ENCODE measurements around the gene GCNT1.

DNA sequence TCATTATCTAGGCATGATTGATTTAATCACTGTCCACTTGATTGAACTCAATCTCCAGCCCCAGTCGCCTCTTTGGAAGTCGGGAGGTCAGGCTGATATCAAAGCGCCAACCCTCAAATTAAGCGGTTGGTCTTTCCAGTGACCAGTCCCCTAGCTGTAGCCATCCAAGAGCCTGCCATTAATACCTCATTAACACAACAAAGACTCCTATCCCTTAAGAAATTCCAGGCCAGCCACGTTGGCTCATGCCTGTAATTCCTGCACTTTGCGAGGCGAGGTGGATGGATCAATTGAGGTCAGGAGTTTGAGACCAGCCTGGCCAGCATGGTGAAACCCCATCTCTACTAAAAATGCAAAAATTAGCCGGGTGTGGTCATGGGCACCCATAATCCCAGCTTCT lies 27.4 kb upstream of the GCNT1 start:
- TF ChIP-seq, protein P1, sequence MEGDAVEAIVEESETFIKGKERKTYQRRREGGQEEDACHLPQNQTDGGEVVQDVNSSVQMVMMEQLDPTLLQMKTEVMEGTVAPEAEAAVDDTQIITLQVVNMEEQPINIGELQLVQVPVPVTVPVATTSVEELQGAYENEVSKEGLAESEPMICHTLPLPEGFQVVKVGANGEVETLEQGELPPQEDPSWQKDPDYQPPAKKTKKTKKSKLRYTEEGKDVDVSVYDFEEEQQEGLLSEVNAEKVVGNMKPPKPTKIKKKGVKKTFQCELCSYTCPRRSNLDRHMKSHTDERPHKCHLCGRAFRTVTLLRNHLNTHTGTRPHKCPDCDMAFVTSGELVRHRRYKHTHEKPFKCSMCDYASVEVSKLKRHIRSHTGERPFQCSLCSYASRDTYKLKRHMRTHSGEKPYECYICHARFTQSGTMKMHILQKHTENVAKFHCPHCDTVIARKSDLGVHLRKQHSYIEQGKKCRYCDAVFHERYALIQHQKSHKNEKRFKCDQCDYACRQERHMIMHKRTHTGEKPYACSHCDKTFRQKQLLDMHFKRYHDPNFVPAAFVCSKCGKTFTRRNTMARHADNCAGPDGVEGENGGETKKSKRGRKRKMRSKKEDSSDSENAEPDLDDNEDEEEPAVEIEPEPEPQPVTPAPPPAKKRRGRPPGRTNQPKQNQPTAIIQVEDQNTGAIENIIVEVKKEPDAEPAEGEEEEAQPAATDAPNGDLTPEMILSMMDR (conservative IDR thresholded peaks at IDR 0.05; ENCODE audit: low read length) = no peak
- TF ChIP-seq EZH2phosphoT487 (IDR thresholded peaks at IDR 0.05; ENCODE audit: borderline replicate concordance) = no peak
